Measurements from ENCODE around the gene HERC3.

DNA sequence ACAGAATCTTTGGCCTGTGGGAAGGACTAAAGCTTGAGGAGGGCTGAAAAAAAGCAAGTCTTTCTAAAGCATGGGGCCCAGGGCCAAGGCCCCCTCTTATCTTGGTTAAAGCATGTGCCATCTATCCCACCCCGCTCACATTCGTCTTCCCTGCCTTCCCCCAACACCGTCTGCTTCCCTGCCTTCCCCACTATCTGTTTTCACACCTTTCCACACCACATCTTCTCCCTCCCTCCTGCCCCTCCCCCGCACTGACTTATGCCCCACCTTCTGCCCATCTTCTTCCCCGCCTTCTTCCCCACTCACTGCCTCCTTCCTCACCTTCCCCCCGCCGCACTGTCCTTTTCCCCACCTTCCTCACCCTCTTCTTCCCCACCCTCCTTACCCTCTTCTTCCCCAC lies 106.2 kb downstream of the HERC3 start:
- TF ChIP-seq, protein P1, sequence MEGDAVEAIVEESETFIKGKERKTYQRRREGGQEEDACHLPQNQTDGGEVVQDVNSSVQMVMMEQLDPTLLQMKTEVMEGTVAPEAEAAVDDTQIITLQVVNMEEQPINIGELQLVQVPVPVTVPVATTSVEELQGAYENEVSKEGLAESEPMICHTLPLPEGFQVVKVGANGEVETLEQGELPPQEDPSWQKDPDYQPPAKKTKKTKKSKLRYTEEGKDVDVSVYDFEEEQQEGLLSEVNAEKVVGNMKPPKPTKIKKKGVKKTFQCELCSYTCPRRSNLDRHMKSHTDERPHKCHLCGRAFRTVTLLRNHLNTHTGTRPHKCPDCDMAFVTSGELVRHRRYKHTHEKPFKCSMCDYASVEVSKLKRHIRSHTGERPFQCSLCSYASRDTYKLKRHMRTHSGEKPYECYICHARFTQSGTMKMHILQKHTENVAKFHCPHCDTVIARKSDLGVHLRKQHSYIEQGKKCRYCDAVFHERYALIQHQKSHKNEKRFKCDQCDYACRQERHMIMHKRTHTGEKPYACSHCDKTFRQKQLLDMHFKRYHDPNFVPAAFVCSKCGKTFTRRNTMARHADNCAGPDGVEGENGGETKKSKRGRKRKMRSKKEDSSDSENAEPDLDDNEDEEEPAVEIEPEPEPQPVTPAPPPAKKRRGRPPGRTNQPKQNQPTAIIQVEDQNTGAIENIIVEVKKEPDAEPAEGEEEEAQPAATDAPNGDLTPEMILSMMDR (IDR thresholded peaks at IDR 0.05) = no peak
- no peak for TF ChIP-seq POLR2A (IDR thresholded peaks at IDR 0.05)
